Psoas muscle (tissue), 8 donors: ENCODE data around the gene AQP12A. TPM values are rescaled to one million over a fixed set of nuclear protein-coding genes. Genes with fewer than 3 reads are reported as not detected.

Experiments
- ATAC-seq, 4 donors: fragments of 200-7000 bp; cut with Tn5 transposase; one replicate each; pipeline ENCODE4 v1.9.1; 2020; ENCODE audit warnings: moderate library complexity in 3 of 4, mild to moderate bottlenecking in 2 of 4
- DNase-seq, 2 donors: peaks; one replicate each; pipeline ENCODE4 v3.0.0-alpha.2; 2020
- H3K27ac ChIP-seq: fragments of 200-600 bp; one replicate; pipeline ENCODE4 v1.8.0; 2022
- H3K27me3 ChIP-seq, 3 donors: fragments of 200-600 bp in 1 of 3; one replicate each; pipeline versions ENCODE4 v1.6.1 to v1.8.0; 2013 to 2022; ENCODE audit warnings: low read length in 2 of 3, mild to moderate bottlenecking in 2 of 3, moderate library complexity in 1 of 3; ENCODE audit not compliant: insufficient read depth in 3 of 3
- H3K36me3 ChIP-seq, 2 donors: fragments of 200-600 bp in 1 of 2; one replicate each; pipeline versions ENCODE4 v1.6.1 to v1.8.0; 2013 to 2022; ENCODE audit warnings: low read depth in 1 of 2, mild to moderate bottlenecking in 1 of 2, moderate library complexity in 1 of 2; ENCODE audit not compliant: insufficient read depth in 1 of 2
- H3K4me1 ChIP-seq: fragments of 200-600 bp; one replicate; pipeline ENCODE4 v1.8.0; 2022
- H3K4me3 ChIP-seq: fragments of 200-600 bp; one replicate; pipeline ENCODE4 v1.8.0; 2022; ENCODE audit warnings: mild to moderate bottlenecking
- H3K9me3 ChIP-seq: fragments of 200-600 bp; one replicate; pipeline ENCODE4 v1.8.0; 2022
- CTCF ChIP-seq: fragments of 200-600 bp; IDR thresholded peaks from one replicate; pipeline ENCODE4 v1.8.0; 2022; ENCODE audit warnings: antibody characterized with exemption
- WGBS, 3 donors: extraction: QIAGEN DNeasy Blood & Tissue Kit; methylation state at CpG; one replicate each; pipeline versions ENCODE4 v1.1.6 to v1.1.7; 2013; 5-methylcytosine and 5-hydroxymethylcytosine counted together
- intact Hi-C, 2 donors: fragments of 100-400 bp; cut with DNase I; formaldehyde crosslinking; loops; one replicate each; pipeline versions ENCODE4 v1.11.0 to v1.14.2; 2022
- polyA plus RNA-seq, 3 donors: library from polyadenylated mRNA; stranded (reverse); fragments of 200-250 nt; gene quantifications; one replicate each; pipeline ENCODE4 v1.2.3, GENCODE V29; 2013
- total RNA-seq, 4 donors: library from RNA; stranded (reverse); fragmentation: NEBNext Ultra II Directional in 2 of 4; extraction: Animal tissue kit (Norgen Biotek cat#: 25700) in 2 of 4; gene quantifications; one replicate each; pipeline versions ENCODE4 v1.2.1 to v1.2.4, GENCODE V29; 2021 to 2023
- donor health status: healthy with polysubstance abuse.
- donor health status: DM: no; HTN: no; CAD: no; lungs with moderate emphysema.
- donor health status: Bipolar disorder and iron deficiency.
- donor health status: healthy.
- donor health status: DM: yes; HTN: yes; CAD: no.
- donor health status: DM: no; HTN: no; CAD: no.
- donor health status: DM: no; HTN: no; CAD: no.
- donor health status: DM: yes; HTN: yes; CAD: no.

Gene AQP12A
- total and polyA plus RNA-seq, 7 donors = not detected

DNA sequence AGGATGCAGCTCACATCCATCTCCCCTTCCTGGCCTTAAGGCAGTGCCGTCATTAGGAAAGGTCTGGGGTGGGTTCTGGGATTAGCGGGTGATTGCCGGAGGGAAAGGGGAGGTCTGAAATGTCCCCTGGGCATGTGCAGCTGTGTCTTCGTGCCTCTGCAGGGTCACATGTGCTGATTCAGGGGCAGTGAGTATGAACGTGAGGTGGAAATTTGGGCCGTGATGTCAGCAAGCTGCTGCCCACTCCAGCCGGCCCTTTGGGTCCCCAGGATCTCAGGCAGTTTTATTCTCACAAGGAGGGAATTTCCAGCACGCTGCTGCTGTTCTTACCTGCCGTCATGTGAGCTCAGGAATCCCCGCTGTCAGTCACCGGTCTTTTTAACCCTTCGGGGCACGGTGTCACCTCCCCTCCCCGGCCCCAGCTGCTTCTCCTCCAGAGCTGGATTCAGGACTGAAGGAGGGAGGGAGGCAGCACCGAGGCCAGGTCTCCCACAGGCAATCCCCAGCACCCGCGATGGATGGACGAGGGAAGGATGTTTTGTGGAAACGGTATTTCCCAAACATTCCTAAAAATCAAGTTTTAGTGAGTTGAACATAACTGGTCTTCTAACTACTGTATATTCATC is 42.9 kb upstream of the AQP12A start:
- H3K9me3 ChIP-seq = no peaks in the 10 kb centered on the region
- ATAC-seq (no peak), DNase-seq (peak in 1 of 2 donors; percentile 17)
- H3K4me1 ChIP-seq = no peaks in the 10 kb centered on the region
- no peak for TF ChIP-seq CTCF
- H3K36me3 ChIP-seq = no peaks in the 10 kb centered on the region
- intact Hi-C loops = no loop called here
- peaks cover 0 to 53% (median 22%) of the 10 kb centered on the region in 3 donors for H3K27me3 ChIP-seq
- 26 to 30% (median 30%) methylated on average over 19 of the region's 19 CpGs for WGBS, 3 donors
- no peak overlapping the region for H3K27ac ChIP-seq
- H3K4me3 ChIP-seq = no peak overlapping the region

GRCh38 chr2:240649331-240649730 is 42.3 kb upstream of the AQP12A start:
- ATAC-seq (no peak), DNase-seq (no peak)
- intact Hi-C loops = no loop called here
- Histone ChIP-seq H3K4me1 (no peaks in the 10 kb centered on the region), H3K27me3 (peaks cover 0 to 51% (median 20%) of the 10 kb centered on the region in 3 donors), H3K9me3 (no peaks in the 10 kb centered on the region), H3K4me3 (no peak overlapping the region), H3K36me3 (no peaks in the 10 kb centered on the region), H3K27ac (no peak overlapping the region)
- TF ChIP-seq CTCF = no peak
- WGBS, 3 donors = 49 to 71% (median 63%) methylated on average over 7 of the region's 7 CpGs

GRCh38 chr2:240650254-240650965 is 41.3 kb upstream of the AQP12A start:
- intact Hi-C loops = no loop called here
- no peak for TF ChIP-seq CTCF
- 88 to 91% (median 88%) methylated on average over 13 of the region's 13 CpGs for WGBS, 3 donors
- Histone ChIP-seq H3K4me1 (no peaks in the 10 kb centered on the region), H3K36me3 (no peaks in the 10 kb centered on the region), H3K27ac (no peak overlapping the region), H3K4me3 (no peak overlapping the region), H3K27me3 (peaks cover 0 to 52% (median 18%) of the 10 kb centered on the region in 3 donors), H3K9me3 (no peaks in the 10 kb centered on the region)
- ATAC-seq = no peak
- DNase-seq = peak in 1 of 2 donors; percentile 14

- H3K4me1 ChIP-seq = no peaks in the 10 kb centered on the region
- DNase-seq (no peak), ATAC-seq (no peak)
- H3K27ac ChIP-seq = no peak overlapping the region
- intact Hi-C loops = no loop called here
- no peaks in the 10 kb centered on the region for H3K36me3 ChIP-seq
- H3K4me3 ChIP-seq = no peak overlapping the region
- H3K9me3 ChIP-seq = no peaks in the 10 kb centered on the region
- peaks cover 0 to 55% (median 18%) of the 10 kb centered on the region in 3 donors for H3K27me3 ChIP-seq
- no peak for TF ChIP-seq CTCF
- WGBS, 3 donors = 61 to 75% (median 68%) methylated on average over 3 of the region's 3 CpGs
These were observed 40.5 kb upstream of the AQP12A start for GRCh38 chr2:240651185-240651584.
